NCI-H82 treated with DMSO at 0.1 percent for 48 hours (cell line): ENCODE results near the gene ABCC9.

Source experiments
- DNase-seq: peaks from one replicate; lab custom pipeline; 2025; ENCODE audit not compliant: unreplicated experiment; lab: John Stamatoyannopoulos, UW

ABCC9 gene

DNA sequence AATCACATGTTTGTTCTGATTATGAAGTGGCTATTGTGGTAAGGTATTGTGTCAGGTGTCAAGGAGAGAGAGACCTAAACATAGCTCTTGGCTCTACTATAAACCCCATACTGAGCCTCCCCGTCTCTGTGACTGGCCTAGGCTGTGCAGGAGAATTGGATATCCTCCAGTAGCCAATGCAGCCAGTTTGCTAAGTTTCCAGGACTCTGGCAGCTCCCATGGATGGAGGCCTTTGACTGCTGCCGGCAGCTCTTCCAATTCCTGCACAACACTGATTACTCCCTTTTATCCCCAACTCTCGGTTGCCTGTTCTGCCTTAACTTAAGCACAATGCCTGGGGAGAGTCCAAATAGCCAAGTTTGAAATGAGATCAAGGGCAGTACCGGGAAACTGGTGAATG lies 59.3 kb downstream of the ABCC9 start:
- DNase-seq = no peak

DNA sequence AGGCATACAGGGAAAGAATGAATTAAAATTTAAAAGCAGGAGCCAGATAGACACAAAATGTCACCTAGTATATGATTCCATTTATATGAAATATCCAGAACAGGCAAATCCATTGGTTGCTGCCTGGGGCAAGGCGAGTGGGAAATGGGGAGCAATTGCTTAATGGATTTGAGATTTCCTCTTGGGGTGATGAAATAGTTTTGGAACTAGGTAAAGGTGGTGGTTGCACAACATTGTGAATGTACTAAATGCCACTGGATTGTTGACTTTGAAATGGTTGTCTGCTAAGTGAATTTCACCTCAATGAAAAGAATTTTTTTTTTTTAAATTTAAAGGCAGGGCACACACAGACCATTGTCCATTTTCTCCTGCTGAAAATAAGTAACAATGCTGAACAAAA lies 61.9 kb downstream of the ABCC9 start:
- no peak for DNase-seq

DNA sequence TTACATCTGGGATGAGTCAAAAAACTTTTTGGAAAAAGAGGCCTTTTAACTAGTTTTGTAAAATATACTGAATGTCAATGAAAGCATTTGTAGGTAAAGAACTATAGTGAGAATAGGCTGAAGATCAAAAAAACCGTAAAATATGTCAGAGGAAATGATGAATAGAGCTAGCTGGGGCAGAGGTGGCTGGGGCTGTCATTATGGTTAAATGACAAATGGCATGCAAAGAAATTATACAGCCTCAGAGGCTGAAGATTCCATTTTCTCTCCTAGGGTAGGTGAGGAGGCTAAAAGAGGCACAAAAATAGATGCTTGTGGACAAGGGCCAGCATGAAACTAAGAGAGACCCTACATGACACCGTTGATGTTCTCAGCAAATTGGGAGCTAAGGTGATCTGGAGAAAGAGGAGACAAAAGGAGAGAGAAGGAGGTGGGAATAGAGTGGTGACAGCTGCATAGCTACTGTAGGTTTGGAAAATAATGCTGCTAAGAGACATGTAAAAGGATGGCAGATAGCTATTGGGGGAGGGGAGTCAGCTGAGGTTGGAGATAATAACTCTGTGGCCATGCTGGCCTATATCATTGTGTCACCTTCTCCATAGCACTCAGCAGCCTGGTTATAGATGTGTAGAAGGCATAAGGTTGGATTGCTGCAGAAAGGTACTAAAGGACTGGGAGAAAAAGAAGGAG lies 63.8 kb downstream of the ABCC9 start:
- no peak for DNase-seq

DNA sequence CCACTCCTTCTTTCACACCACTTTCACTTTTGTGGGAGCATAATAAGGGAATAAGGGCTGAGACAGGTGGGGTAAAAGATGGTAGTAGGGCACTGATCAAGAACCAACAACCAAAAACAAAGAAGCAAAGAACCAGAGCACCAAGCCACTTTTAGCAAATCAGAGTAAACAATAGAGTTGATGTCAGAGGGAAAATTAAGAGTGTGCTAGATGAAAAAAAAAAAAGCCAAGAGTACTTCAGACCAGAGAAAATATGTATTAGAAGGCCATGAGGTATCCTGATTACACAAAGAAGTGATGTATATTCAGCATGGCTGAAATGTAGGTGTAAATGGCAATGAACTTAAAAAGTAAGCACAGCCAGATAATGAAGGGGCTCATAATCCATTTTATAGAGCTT lies 75.4 kb downstream of the ABCC9 start:
- no peak for DNase-seq

DNA sequence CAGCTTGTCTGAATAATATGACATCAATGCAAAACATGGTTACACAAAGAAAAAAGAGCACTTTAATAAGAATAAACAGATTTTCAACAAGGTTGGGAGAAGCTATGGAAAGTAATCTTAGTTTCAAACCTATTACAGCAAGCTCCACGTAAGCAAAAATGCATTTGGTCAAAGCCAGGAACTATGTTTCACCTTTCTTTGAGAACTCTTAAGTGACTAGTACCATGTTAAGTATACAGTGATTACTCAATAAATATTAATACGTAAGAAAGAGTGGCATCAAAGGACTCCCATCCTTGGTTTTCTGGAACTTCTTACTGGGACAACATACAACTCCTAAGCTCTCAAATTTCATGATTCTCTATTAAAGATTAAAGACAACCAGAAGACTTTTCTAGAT lies 80.7 kb downstream of the ABCC9 start:
- DNase-seq = no peak

DNA sequence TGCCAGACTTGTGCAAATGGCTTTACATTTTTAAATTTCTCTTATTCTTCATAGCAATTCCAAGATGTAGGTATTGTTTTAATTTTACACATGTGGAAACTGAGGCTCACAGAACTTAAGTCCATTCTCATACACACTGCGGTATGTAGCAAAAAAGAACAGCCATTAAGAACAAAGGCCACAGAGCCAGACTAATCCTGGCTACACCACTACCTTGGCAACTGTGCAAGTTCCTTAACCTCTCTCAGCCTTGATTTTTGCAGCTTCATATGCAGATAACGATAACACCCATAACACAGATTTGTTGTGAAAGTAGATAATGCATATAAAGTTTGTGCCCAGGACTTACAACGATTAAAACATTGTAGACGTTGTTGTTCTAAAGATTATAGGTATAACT lies 81.1 kb downstream of the ABCC9 start:
- DNase-seq = no peak

DNA sequence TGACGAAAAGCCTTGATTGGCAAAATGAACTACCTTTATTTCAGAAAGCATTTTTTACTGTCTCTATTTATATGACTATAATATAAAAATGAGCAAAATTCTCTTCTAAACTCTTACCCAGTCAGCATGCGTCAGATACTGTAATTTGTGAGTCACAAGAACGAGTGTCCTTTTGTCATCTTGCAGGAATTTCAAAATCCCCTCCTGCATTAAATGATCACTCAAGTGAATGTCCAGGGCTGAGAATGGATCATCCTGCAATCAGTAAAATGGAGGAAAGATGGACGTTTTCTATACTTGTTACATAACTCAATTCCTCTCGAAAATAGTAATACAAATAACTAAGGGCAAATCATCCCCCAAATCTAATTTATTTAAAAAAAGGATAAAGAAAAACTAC lies 89.0 kb downstream of the ABCC9 start:
- no peak for DNase-seq

DNA sequence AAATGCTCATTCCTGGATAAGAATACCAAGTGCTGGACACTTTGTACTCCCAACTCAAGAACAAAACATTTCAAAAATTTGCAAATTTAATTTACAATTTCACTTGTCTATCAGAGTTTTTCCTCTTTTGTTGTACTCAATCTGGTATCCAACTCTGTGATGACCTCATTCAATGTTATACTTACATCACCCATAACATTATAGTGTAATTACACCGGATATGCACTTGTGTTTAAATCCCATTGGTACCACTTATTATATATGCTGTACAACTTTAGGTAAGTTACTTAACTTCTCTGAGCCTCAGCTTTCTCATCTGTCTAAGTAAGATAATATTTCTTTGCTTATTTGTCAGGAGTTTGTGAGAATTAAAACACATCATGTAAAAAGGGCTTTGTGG lies 90.1 kb downstream of the ABCC9 start:
- DNase-seq = no peak

DNA sequence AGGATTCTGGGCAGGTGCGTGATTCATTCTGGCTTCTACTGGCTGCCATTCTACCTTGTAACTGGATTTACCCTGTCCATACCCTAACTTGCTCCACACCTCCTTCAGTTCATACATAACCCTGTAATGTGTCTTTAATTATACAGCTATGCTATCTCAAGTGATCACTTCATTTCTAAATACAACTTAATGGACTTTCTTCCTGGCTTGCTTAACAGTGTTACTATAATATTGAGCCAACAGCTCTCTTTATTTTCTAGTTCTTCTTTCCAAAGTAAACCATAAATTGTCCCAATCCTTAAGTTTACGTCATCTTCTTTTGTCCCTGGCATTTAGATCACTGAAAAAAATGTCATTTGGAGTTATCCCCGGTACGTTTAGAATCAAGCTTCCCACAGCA lies 90.8 kb downstream of the ABCC9 start:
- DNase-seq = no peak

DNA sequence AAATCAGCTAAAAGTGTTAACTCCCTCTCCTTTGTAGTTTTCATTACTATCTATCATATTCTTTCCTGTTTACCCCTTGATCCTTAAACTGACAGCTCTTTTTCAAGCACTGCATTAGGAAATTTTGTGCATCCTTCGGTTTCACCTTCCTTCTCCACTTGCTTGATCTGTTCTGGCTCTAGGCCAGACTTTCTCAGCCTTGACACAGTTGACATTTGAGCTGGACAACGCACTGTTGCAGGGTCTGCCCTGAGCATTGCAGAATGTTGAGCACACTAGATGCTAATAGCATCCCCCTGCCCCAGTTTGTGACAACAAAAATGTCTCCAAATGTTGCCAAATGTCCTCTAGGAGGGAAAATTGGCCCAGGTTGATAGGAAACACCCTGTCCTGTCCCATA lies 91.3 kb downstream of the ABCC9 start:
- no peak for DNase-seq

DNA sequence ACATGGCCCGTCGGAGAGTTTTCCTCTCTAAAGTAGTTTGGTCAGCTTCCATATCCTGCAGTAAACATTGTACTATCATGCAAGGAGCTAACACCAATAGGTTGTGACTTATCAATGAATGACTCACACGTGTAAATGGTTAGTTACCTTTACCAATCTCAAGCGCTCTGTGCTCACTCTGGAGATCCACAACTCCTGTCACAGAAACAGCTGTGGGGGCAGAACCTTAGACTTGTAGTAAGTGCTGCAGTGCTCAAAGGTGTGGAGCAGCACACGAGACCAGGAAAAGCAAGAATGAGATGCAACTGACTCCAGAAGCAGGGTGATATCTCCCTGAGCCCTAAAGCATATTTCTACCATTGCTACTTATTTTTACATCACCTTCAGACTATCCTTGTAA lies 93.0 kb downstream of the ABCC9 start:
- no peak for DNase-seq

DNA sequence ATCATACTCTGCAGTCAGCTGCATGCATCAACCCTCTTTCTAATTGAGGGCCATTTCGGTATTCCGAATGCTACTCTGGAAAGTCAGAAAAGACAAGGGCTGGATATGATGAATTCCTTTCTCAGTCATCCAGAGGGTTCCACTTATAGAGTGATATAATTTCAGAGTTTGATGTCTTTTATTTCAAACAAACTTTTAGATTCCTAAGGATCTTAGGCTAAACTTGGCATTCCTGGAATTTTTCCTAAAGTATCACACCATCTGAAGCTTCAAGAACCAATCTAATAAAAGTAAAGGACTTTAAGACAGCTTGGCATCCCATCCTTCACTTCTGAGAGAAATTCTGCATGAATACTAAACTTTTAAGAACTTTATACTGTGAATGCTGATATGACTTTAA lies 97.4 kb downstream of the ABCC9 start:
- DNase-seq = no peak

DNA sequence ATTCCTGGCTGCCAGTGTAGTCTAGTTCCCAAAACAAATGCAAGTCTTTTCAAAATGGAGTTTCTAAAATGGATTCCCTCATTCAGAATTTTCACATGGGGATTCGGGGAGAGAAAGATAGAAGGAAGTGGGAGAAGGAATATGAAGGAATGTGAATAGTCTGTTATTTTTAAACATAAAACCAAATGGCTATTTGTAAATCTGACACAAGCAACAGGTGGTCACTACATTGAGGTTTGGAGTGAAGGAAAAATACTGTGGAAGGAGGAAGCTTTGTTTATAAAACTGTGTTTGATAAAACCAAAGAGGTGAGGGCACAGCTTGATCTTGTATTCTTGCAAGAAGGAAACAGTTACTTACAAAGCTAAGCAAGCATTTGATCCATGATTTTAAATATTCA lies 101.5 kb downstream of the ABCC9 start:
- no peak for DNase-seq

DNA sequence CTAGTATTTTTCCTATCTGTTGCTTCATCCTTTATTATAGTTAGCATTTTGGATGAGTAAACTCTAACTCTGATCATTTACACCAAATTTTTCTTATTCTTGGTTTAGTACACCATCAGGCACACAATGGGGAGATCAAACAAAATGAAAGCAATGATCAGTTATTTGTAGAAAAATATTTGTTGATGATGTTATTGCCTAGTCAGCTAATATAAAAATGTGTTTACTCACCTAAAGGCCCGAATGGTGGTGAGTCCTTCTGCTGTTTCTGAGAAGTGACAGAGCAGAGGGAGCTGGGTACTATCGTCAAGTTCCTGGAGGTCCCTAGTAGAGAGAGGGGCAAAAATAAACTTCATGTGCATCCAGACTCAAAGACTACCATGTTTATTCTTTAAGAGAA lies 103.4 kb downstream of the ABCC9 start:
- DNase-seq = no peak

DNA sequence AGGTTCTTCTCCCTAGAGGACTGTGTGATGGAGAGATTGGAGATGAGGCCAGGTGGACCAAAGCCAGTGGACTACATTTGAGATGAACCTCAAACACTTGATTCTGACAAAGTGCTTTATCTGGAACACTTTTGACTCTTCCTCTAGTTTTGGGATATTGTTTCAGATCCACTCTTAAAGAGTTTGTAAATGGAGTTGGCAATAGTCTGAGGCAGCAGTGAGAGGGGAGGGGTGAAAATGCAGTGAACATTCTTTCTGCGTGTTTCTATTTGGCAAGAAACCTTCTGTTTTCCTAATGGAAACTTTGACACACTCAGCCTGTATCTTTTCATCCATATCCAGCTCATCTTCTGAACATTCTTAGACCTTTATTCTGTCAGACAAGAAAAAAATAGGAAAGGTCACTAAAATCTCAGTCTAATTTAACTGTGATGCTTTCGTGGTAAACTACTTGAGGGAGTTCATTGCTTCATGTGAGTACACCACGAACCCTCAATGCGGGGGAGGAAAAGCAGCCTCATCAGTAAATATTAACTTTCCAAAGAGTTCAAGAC lies 109.4 kb downstream of the ABCC9 start:
- no peak for DNase-seq

DNA sequence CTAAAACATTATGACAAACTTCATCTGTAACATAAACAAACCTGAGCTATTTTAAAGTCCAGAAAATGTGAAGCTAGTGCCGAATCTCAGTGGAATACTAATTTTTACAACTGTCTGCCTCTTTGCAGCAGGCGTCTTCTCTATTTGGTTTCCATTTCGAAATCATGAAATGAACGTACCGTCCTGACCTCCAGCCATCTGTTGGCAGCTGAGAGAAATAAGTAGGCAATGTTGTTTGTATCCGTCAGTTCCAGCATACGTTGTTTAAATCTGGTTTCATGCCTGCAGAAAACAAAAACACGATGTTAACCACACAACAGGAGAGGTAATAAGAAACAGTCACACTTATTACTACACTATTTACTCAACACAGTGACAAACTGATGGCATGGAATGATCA lies 112.4 kb downstream of the ABCC9 start:
- no peak for DNase-seq

DNA sequence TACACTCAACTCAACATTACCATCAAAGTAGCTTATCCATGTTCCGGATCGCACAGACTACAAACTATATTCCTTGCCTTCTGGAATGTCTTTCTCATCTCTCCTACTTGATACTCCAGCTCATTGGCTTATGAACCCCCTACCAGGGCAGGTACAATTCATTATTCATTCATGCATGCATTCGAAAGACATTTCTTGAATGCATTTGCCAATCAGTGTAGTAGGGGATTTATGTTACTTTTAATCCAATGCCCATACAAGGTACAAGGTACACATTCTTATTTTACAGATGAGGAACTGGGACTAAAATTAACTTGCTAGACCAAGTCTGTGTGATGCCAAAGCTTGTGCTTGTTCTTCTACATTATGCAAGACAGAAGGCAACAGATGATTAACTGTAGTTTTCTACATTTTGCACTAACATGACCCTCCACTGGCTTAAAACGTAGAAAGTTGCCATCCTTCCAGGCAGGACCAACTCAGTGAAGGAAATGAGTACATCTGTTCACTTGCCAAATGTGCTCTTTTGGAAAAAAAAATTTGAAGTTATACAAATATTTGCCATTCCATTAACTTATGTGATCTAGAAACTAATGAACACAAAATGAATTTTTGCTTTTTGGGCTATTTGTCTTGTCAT lies 113.0 kb downstream of the ABCC9 start:
- no peak for DNase-seq

DNA sequence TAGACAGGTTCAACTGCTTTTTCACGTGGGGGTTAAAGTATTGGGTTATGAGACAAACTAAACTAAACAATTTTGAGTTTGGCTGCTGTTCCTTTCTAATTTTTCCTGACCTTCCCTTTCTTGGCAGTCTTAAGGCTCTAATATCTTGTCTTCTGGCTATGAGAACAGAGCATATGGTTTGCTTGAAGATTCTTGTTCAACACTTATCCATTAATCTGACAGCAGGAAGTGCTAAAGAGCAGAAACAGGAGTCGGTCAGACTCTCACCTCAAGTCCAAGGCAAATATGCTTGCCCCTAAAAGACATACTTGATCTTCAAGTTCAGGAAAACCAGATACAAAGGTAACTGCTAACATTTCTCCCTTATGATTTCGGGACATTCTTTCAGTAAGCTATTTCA lies 114.1 kb downstream of the ABCC9 start:
- no peak for DNase-seq

DNA sequence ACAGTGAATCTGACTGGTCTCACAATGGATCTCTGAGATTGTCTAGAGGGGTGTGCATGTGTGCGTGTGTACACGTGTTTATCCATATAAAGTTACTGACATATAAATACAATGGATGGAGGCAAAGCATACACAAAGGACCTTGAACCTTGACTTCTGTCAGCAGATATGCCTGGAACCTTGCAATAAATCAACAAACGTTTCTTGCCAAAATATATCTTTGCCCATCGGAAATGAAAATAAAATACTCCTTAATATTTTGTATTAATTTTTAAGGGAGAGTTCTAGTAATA lies 114.7 kb downstream of the ABCC9 start:
- no peak for DNase-seq

DNA sequence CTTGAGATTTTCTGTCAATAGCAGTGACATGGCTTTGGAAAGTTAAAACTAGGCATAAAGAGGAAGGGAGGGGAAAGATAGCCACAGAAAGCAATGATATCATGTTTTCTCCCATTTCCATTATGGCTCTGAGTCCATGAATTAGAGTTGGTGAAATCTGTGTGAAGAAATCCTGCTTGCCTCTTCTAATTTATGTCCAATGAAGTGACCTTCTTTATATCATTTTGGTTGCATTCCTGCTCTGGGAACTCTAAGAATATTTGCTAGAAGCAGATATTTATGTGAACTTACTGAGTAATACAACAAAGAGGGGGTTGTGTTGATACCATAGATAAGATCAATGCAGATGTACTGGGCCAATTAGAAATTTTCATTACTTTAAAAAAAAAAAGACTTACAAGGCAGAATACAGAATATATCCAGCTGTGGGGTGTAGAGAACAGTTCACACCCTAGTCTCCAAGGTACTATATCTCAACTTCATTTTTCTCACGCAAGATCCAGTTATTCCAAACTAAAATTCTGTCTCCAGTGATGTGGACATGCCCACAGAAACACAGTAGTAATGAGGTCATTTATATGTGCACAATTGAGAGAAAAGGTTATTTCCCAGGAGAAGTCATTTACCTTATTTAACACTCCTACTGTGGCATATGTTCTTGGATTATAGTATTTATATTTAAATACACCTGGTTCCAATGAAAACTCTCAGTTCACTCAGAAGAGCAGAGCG lies 115.2 kb downstream of the ABCC9 start:
- DNase-seq = no peak

DNA sequence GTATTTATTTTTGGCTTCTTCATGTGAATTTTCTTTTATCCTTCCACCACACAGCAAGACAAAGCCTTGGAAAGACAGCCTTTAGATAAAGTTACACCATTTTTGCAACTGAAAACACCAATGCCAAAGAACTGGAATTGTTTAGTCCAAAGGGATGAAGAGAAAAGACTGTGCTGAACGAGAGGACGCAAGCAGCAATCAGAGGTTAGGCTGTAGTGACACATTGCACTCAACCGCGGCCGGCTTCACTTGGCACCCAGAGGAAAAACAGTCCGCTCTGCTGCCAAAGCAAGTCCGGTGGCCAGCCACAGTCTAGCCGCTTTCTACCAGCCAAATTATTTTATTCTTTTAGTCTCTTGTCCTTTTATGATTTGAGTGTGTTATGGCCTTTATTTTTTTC lies 117.6 kb downstream of the ABCC9 start:
- no peak for DNase-seq

DNA sequence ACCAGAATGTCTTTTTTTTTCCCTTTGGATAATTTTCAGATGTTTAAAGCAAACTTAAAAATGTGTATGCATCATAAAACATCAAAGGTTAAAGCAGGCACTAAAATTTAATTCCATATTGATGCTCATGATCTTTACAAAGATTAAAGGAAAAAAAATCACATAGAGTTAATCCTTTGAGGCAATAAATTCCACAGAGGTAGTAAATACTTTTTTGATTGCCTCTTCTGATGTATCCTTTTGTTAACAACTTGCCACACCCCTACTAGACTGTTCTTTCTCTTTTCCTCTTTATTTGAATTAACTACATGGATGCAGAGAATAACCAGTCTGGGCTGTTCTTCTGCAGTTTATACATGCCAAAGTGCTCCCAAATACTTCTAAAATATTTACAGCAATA lies 121.5 kb downstream of the ABCC9 start:
- no peak for DNase-seq
